ENCODE data around the gene DGKD. TPM values are rescaled to one million over a fixed set of nuclear protein-coding genes. Genes with fewer than 3 reads are reported as not detected.

Gene DGKD
- total and polyA plus RNA-seq, 2 donors (not counting 1 experiment from before 2014, with no cell fraction given), result 224 to 396 TPM

DNA sequence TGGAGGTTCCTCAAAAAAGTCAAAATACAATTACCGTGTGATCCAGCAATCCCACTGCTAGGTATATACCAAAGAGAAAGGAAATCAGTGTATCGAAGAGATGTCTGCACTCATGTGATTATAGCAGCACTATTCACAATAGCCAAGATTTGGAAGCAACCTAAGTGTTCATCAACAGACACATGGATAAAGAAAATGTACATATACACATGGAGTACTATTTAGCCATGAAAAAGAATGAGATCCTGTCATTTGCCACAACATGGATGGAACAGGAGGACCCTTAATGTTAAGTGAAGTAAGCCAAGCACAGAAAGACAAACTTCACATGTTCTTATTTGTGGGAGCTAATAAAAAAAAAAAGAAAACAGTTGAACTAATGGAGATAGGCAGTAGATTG lies 78.7 kb downstream of the DGKD start:
- Mint-ChIP-seq H3K9me3 (ENCODE audit: insufficient read depth) (no peaks in the 10 kb centered on the region), H3K27ac (no peak overlapping the region), H3K4me3 (no peak overlapping the region), H3K4me1 (peaks cover 49% of the 10 kb centered on the region), H3K27me3 (no peaks in the 10 kb centered on the region)
- Histone ChIP-seq H3K4me1 (ENCODE audit: control insufficient read depth in 2 of 2, insufficient read depth in 2 of 2, low read length in 2 of 2) (peaks cover 12 to 14% of the 10 kb centered on the region in 2 donors), H3K27ac (ENCODE audit: low read length in 2 of 2) (peak overlapping the region in 1 of 2 donors; percentile 49), H3K4me3 (ENCODE audit: control extremely low read depth in 1 of 5, extremely low read depth in 1 of 5, insufficient read depth in 1 of 5, low read depth in 2 of 5, low read length in 4 of 5) (no peak overlapping the region), H3K27me3 (replicated peaks in 1 of 4; ENCODE audit: control extremely low read depth in 1 of 4, control insufficient read depth in 3 of 4, insufficient read depth in 4 of 4, low read length in 3 of 4) (no peaks in the 10 kb centered on the region), H3K9ac (ENCODE audit: low read length) (no peak overlapping the region), H4K20me1 (ENCODE audit: control insufficient read depth, insufficient read depth, low read length, poor library complexity, severe bottlenecking) (peaks cover 91% of the 10 kb centered on the region), H3K4me2 (replicated peaks; ENCODE audit: low read depth, low read length, poor library complexity, severe bottlenecking) (no peak overlapping the region), H3K36me3 (replicated peaks in 1 of 2; ENCODE audit: control extremely low read depth in 1 of 2, control insufficient read depth in 1 of 2, extremely low read depth in 1 of 2, insufficient read depth in 2 of 2, low read length in 1 of 2) (peaks cover 8 to 53% of the 10 kb centered on the region in 2 experiments), H2AFZ (ENCODE audit: insufficient read depth, low read depth, low read length, poor library complexity, severe bottlenecking) (no peak overlapping the region), H3K9me3 (ENCODE audit: control extremely low read depth in 1 of 3, control insufficient read depth in 2 of 3, insufficient read depth in 1 of 3, low read length in 2 of 3) (no peaks in the 10 kb centered on the region), H3K79me2 (ENCODE audit: control insufficient read depth, insufficient read depth, low read length) (peaks cover 97% of the 10 kb centered on the region)
- ChIA-PET CTCF (interaction anchor here (1.1 to 16.7 kb wide), 3 partner anchors 10 to 29 kb away, joined by 3 to 426 read pairs (median 16); no protein-coding TSS in a partner anchor), POLR2A (no interaction called here)
- ATAC-seq (ENCODE audit: low read depth) (no peak), DNase-seq (no peak)
- intact Hi-C loops (cut with micrococcal nuclease), result no loop called here
- TF ChIP-seq EZH2 (IDR thresholded peaks at IDR 0.05; ENCODE audit: borderline replicate concordance, insufficient read depth, low read depth, low read length, poor library complexity, severe bottlenecking) (no peak), CTCF (IDR thresholded peaks at IDR 0.05) (no peak)
- no CpG with 5 or more reads among the region's 2 CpGs for WGBS (ENCODE audit: insufficient coverage)

DNA sequence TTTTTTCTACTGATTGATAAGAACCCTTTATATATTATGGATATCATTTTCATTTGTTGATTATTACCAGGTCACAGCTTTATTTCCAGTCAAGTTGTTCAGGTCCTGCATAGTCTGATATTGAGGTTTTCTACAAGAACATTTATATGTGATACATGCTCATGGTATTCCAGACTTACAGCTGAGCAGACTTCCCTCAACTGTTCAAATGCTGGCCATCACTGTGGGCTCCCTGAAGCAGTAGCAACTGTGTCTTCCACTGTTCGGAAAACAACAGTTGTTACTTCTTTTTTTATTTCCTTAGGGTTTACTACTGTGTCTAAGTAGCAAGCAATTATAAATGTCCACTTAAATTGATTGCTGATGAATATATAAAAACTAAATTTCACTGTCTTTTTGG lies 79.5 kb downstream of the DGKD start:
- POLR2A ChIA-PET, result interaction anchor here (0.8 kb wide), 1 partner anchor 12 kb away, joined by 4 read pairs; no protein-coding TSS in a partner anchor
- intact Hi-C loops (cut with micrococcal nuclease), result loop anchor here (2.0 kb wide), 1 partner anchor 15 kb away; no protein-coding TSS in a partner anchor
- no peak for ATAC-seq (ENCODE audit: low read depth)

More for the DNA sequence above, 79.5 kb downstream of the DGKD start:
- CTCF ChIA-PET, result interaction anchor here (1.0 to 16.7 kb wide), 3 partner anchors 10 to 30 kb away, joined by 3 to 426 read pairs (median 8); no protein-coding TSS in a partner anchor
- Histone ChIP-seq H3K4me2 (replicated peaks; ENCODE audit: low read depth, low read length, poor library complexity, severe bottlenecking) (no peak overlapping the region), H3K4me3 (ENCODE audit: control extremely low read depth in 1 of 5, extremely low read depth in 1 of 5, insufficient read depth in 1 of 5, low read depth in 2 of 5, low read length in 4 of 5) (no peak overlapping the region), H3K9ac (ENCODE audit: low read length) (no peak overlapping the region), H3K27me3 (replicated peaks in 1 of 4; ENCODE audit: control extremely low read depth in 1 of 4, control insufficient read depth in 3 of 4, insufficient read depth in 4 of 4, low read length in 3 of 4) (no peaks in the 10 kb centered on the region), H4K20me1 (ENCODE audit: control insufficient read depth, insufficient read depth, low read length, poor library complexity, severe bottlenecking) (peaks cover 91% of the 10 kb centered on the region), H3K9me3 (ENCODE audit: control extremely low read depth in 1 of 3, control insufficient read depth in 2 of 3, insufficient read depth in 1 of 3, low read length in 2 of 3) (no peaks in the 10 kb centered on the region), H3K4me1 (ENCODE audit: control insufficient read depth in 2 of 2, insufficient read depth in 2 of 2, low read length in 2 of 2) (peaks cover 12 to 14% of the 10 kb centered on the region in 2 donors), H3K36me3 (replicated peaks in 1 of 2; ENCODE audit: control extremely low read depth in 1 of 2, control insufficient read depth in 1 of 2, extremely low read depth in 1 of 2, insufficient read depth in 2 of 2, low read length in 1 of 2) (peaks cover 9 to 58% of the 10 kb centered on the region in 2 experiments), H3K27ac (ENCODE audit: low read length in 2 of 2) (peak overlapping the region in 1 of 2 donors; percentile 49), H3K79me2 (ENCODE audit: control insufficient read depth, insufficient read depth, low read length) (peaks cover 97% of the 10 kb centered on the region), H2AFZ (ENCODE audit: insufficient read depth, low read depth, low read length, poor library complexity, severe bottlenecking) (no peak overlapping the region)
- H3K9me3 Mint-ChIP-seq (ENCODE audit: insufficient read depth), result no peaks in the 10 kb centered on the region
- H3K4me3 Mint-ChIP-seq, result no peak overlapping the region
- no peak overlapping the region for H3K27ac Mint-ChIP-seq
- no peak for DNase-seq
- WGBS (ENCODE audit: insufficient coverage), result no CpG with 5 or more reads among the region's 1 CpG
- peaks cover 44% of the 10 kb centered on the region for H3K4me1 Mint-ChIP-seq
- TF ChIP-seq CTCF (IDR thresholded peaks at IDR 0.05), result no peak
- TF ChIP-seq EZH2 (IDR thresholded peaks at IDR 0.05; ENCODE audit: borderline replicate concordance, insufficient read depth, low read depth, low read length, poor library complexity, severe bottlenecking), result no peak
- H3K27me3 Mint-ChIP-seq, result no peaks in the 10 kb centered on the region
